C4-2B (cell line): ENCODE results near the gene RNF17.

Source experiments
- ZFX ChIP-seq: fragments of 450-650 bp; IDR thresholded peaks from 2 replicates; pipeline ENCODE4 v1.6.1; 2017
- TF ChIP-seq, protein P1 (sequence below): fragments of 450-650 bp; conservative IDR thresholded peaks from 2 replicates; pipeline ENCODE4 v1.5.1; 2017; ENCODE audit warnings: mild to moderate bottlenecking

GRCh38 chr13:24927810-24928404, 163.9 kb downstream of the RNF17 start:
- TF ChIP-seq, protein P1, sequence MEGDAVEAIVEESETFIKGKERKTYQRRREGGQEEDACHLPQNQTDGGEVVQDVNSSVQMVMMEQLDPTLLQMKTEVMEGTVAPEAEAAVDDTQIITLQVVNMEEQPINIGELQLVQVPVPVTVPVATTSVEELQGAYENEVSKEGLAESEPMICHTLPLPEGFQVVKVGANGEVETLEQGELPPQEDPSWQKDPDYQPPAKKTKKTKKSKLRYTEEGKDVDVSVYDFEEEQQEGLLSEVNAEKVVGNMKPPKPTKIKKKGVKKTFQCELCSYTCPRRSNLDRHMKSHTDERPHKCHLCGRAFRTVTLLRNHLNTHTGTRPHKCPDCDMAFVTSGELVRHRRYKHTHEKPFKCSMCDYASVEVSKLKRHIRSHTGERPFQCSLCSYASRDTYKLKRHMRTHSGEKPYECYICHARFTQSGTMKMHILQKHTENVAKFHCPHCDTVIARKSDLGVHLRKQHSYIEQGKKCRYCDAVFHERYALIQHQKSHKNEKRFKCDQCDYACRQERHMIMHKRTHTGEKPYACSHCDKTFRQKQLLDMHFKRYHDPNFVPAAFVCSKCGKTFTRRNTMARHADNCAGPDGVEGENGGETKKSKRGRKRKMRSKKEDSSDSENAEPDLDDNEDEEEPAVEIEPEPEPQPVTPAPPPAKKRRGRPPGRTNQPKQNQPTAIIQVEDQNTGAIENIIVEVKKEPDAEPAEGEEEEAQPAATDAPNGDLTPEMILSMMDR: no peak
- no peak for TF ChIP-seq ZFX
